Adrenal gland (tissue), 5 donors: ENCODE measurements around the gene AIF1.

ENCODE experiments used
- CTCF ChIP-seq, 6 experiments: fragments of 450-650 bp in 4 of 6; fragments of 200-600 bp in 2 of 6; sonication (generic) in 1 of 6; IDR thresholded peaks; 1 replicate in 5 of 6; 2 replicates in 1 of 6; pipeline versions ENCODE4 v1.5.1 to v1.8.0; 2016 to 2021; ENCODE audit warnings: antibody characterized with exemption in 6 of 6, mild to moderate bottlenecking in 2 of 6, moderate library complexity in 1 of 6
- POLR2A ChIP-seq, 2 donors: fragments of 450-650 bp; IDR thresholded peaks; one replicate each; pipeline ENCODE4 v1.6.1; 2017; ENCODE audit warnings: antibody characterized with exemption in 2 of 2, mild to moderate bottlenecking in 2 of 2, moderate library complexity in 1 of 2
- donor health status: DM: no; HTN: no; CAD: no.

DNA sequence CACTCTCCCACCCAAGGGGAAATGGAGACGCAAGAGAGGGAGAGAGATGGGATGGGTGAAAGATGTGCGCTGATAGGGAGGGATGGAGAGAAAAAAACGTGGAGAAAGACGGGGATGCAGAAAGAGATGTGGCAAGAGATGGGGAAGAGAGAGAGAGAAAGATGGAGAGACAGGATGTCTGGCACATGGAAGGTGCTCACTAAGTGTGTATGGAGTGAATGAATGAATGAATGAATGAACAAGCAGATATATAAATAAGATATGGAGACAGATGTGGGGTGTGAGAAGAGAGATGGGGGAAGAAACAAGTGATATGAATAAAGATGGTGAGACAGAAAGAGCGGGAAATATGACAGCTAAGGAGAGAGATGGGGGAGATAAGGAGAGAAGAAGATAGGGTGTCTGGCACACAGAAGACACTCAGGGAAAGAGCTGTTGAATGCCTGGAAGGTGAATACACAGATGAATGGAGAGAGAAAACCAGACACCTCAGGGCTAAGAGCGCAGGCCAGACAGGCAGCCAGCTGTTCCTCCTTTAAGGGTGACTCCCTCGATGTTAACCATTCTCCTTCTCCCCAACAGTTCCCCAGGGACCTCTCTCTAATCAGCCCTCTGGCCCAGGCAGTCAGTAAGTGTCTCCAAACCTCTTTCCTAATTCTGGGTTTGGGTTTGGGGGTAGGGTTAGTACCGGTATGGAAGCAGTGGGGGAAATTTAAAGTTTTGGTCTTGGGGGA lies 38.9 kb upstream of the AIF1 start:
- no peak for TF ChIP-seq CTCF (IDR thresholded peaks at IDR 0.05)
- TF ChIP-seq POLR2A (IDR thresholded peaks at IDR 0.05) = no peak
